CD14-positive monocyte (primary cell): ENCODE results near the gene ESPN. TPM values are rescaled to one million over a fixed set of nuclear protein-coding genes. Genes with fewer than 3 reads are reported as not detected.

Experiments
- DNase-seq, 3 donors: peaks; one replicate each; pipeline ENCODE4 v3.0.0-alpha.2; 2011 to 2022
- H2AFZ ChIP-seq: 2 replicates; pipeline ENCODE4 v1.6.0; 2012; ENCODE audit warnings: mild to moderate bottlenecking, low read depth, low read length, inconsistent platforms; ENCODE audit not compliant: insufficient read depth, poor library complexity, severe bottlenecking
- H3K27ac ChIP-seq, 2 donors: 1 replicate in 1 of 2; 2 replicates in 1 of 2; pipeline ENCODE4 v1.5.1; 2012 to 2013; ENCODE audit warnings: low read length in 2 of 2, control low read depth in 1 of 2, inconsistent platforms in 1 of 2, low read depth in 1 of 2, mild to moderate bottlenecking in 1 of 2
- H3K27me3 ChIP-seq, 2 donors: one replicate each; pipeline versions ENCODE4 v1.6.0 to v1.6.1; 2011 to 2013; ENCODE audit warnings: low read length in 2 of 2; ENCODE audit not compliant: control insufficient read depth in 2 of 2, insufficient read depth in 2 of 2
- H3K36me3 ChIP-seq, 2 donors: replicated peaks in 1 of 2; 1 replicate in 1 of 2; 2 replicates in 1 of 2; pipeline versions ENCODE4 v1.5.1 to v1.6.1; 2012 to 2013; ENCODE audit warnings: low read length in 2 of 2, control low read depth in 1 of 2, inconsistent platforms in 1 of 2, mild to moderate bottlenecking in 1 of 2; ENCODE audit not compliant: insufficient read depth in 2 of 2, control insufficient read depth in 1 of 2
- H3K4me1 ChIP-seq, 2 donors: 1 replicate in 1 of 2; 2 replicates in 1 of 2; pipeline versions ENCODE4 v1.5.1 to v1.6.1; 2012 to 2013; ENCODE audit warnings: low read length in 2 of 2, control low read depth in 1 of 2, inconsistent platforms in 1 of 2, mild to moderate bottlenecking in 1 of 2, moderate library complexity in 1 of 2; ENCODE audit not compliant: insufficient read depth in 2 of 2, control insufficient read depth in 1 of 2
- H3K4me2 ChIP-seq: replicated peaks from 2 replicates; pipeline ENCODE3; 2012; ENCODE audit warnings: low read length, moderate library complexity, mild to moderate bottlenecking; ENCODE audit not compliant: poor library complexity, severe bottlenecking; ENCODE audit errors: extremely low read depth
- H3K4me3 ChIP-seq, 3 experiments: fragments of 200-600 bp in 1 of 3; sonication (generic) in 1 of 3; replicated peaks in 1 of 3; 1 replicate in 2 of 3; 2 replicates in 1 of 3; pipeline ENCODE4 v1.5.1; 2011 to 2013; ENCODE audit warnings: low read length in 3 of 3, mild to moderate bottlenecking in 3 of 3, control low read depth in 2 of 3, low read depth in 2 of 3, inconsistent platforms in 1 of 3, moderate library complexity in 1 of 3
- H3K79me2 ChIP-seq: 2 replicates; pipeline ENCODE4 v1.6.0; 2012; ENCODE audit warnings: mild to moderate bottlenecking, control low read depth, inconsistent platforms, low read length, moderate library complexity; ENCODE audit not compliant: insufficient read depth
- H3K9ac ChIP-seq: 2 replicates; pipeline ENCODE4 v1.6.0; 2017; ENCODE audit warnings: low read length, mild to moderate bottlenecking; ENCODE audit not compliant: insufficient read depth, poor library complexity, severe bottlenecking
- H3K9me3 ChIP-seq, 2 donors: replicated peaks in 1 of 2; 1 replicate in 1 of 2; 2 replicates in 1 of 2; pipeline versions ENCODE4 v1.5.1 to v1.6.1; 2012 to 2013; ENCODE audit warnings: low read length in 2 of 2, control low read depth in 1 of 2; ENCODE audit not compliant: control insufficient read depth in 1 of 2, insufficient read depth in 1 of 2
- H4K20me1 ChIP-seq: 2 replicates; pipeline ENCODE4 v1.6.0; 2012; ENCODE audit warnings: mild to moderate bottlenecking, low read length, control low read depth, moderate library complexity; ENCODE audit not compliant: insufficient read depth
- H3K27ac Mint-ChIP-seq, 7 donors: one replicate each; pipeline ENCODE4 v1.8.0; 2020; ENCODE audit warnings: mild to moderate bottlenecking in 7 of 7, mixed read lengths in 7 of 7, moderate library complexity in 6 of 7, inconsistent platforms in 2 of 7
- H3K27me3 Mint-ChIP-seq, 3 donors: one replicate each; pipeline ENCODE4 v1.8.0; 2021 to 2022; ENCODE audit warnings: low read depth in 3 of 3, mild to moderate bottlenecking in 3 of 3, mixed read lengths in 3 of 3, moderate library complexity in 3 of 3, inconsistent platforms in 1 of 3
- H3K36me3 Mint-ChIP-seq, 2 donors: one replicate each; pipeline ENCODE4 v1.8.0; 2020; ENCODE audit warnings: mixed read lengths in 2 of 2, inconsistent platforms in 1 of 2, mild to moderate bottlenecking in 1 of 2
- H3K4me1 Mint-ChIP-seq: one replicate; pipeline ENCODE4 v1.8.0; 2020; ENCODE audit warnings: mild to moderate bottlenecking, mixed read lengths
- H3K4me3 Mint-ChIP-seq, 2 donors: one replicate each; pipeline ENCODE4 v1.8.0; 2020; ENCODE audit warnings: mild to moderate bottlenecking in 2 of 2, mixed read lengths in 2 of 2, moderate library complexity in 1 of 2
- H3K9me3 Mint-ChIP-seq, 7 donors: one replicate each; pipeline ENCODE4 v1.8.0; 2020 to 2022; ENCODE audit warnings: mixed read lengths in 7 of 7, mild to moderate bottlenecking in 6 of 7, moderate library complexity in 6 of 7, inconsistent platforms in 2 of 7
- WGBS: methylation state at CpG from one replicate; pipeline ENCODE4 v1.1.5; 2013; ENCODE audit warnings: missing lambda C conversion rate; ENCODE audit not compliant: insufficient coverage; 5-methylcytosine and 5-hydroxymethylcytosine counted together
- intact Hi-C, 2 donors: fragments of 100-400 bp; cut with micrococcal nuclease; formaldehyde crosslinking; loops; one replicate each; pipeline versions ENCODE4 v1.15.0 to v1.15.1; 2023
- polyA plus RNA-seq, 3 donors: library from polyadenylated mRNA; depleted of rRNA in 1 of 3; unstranded in 2 of 3; stranded (reverse) in 1 of 3; fragments of 300-500 nt in 2 of 3; fragments of >200 nt in 1 of 3; fragmentation: Illumina TruSeq in 2 of 3; gene quantifications; 1 replicate in 2 of 3; 2 replicates in 1 of 3; pipeline ENCODE4 v1.2.3, GENCODE V29; 2012 to 2021
- TF ChIP-seq, protein P1 (sequence below): fragments of 200-600 bp; IDR thresholded peaks from one replicate; pipeline ENCODE4 v1.8.0; 2022; ENCODE audit warnings: antibody characterized with exemption, mild to moderate bottlenecking

Gene ESPN
- polyA plus RNA-seq, 3 donors: not detected

DNA sequence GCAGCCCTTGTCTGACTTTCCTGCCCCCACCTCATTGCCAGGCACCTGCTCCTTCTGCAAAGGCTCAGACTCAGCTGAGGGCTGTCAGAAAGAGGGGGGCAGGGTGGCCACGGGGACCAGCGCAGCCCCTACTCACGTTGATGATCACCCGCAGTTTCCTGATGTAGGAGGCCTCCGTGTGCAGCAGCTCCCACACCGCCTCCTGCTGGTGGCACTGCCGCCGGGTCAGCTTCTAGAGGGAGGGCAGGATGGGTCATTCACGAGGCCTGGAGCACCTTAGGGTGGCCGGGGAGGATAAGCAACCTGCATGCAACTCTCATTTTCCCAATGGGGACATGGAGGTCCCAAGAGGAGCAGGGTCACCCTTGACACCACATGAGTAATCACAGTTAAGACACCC lies 47.8 kb downstream of the ESPN start:
- no peak overlapping the region for H3K27ac ChIP-seq
- Mint-ChIP-seq H3K36me3 (no peaks in the 10 kb centered on the region), H3K9me3 (peaks cover 0 to 3% (median 0%) of the 10 kb centered on the region in 7 donors), H3K27me3 (peaks cover 5 to 10% (median 5%) of the 10 kb centered on the region in 3 donors), H3K27ac (no peak overlapping the region), H3K4me1 (no peaks in the 10 kb centered on the region), H3K4me3 (no peak overlapping the region)
- peaks cover 0 to 6% of the 10 kb centered on the region in 2 donors for H3K9me3 ChIP-seq
- intact Hi-C loops: loop anchor here in 1 of 2 donors (5.0 kb wide), 1 partner anchor 530 kb away; no protein-coding TSS in a partner anchor
- H3K4me2 ChIP-seq: no peak overlapping the region
- no peak overlapping the region for H2AFZ ChIP-seq
- no peaks in the 10 kb centered on the region for H3K4me1 ChIP-seq
- H3K9ac ChIP-seq: no peak overlapping the region
- WGBS: 91% methylated on average over 8 of the region's 10 CpGs
- H3K27me3 ChIP-seq: no peaks in the 10 kb centered on the region
- no peaks in the 10 kb centered on the region for H4K20me1 ChIP-seq
- H3K4me3 ChIP-seq: no peak overlapping the region
- H3K79me2 ChIP-seq: no peaks in the 10 kb centered on the region
- TF ChIP-seq, protein P1, sequence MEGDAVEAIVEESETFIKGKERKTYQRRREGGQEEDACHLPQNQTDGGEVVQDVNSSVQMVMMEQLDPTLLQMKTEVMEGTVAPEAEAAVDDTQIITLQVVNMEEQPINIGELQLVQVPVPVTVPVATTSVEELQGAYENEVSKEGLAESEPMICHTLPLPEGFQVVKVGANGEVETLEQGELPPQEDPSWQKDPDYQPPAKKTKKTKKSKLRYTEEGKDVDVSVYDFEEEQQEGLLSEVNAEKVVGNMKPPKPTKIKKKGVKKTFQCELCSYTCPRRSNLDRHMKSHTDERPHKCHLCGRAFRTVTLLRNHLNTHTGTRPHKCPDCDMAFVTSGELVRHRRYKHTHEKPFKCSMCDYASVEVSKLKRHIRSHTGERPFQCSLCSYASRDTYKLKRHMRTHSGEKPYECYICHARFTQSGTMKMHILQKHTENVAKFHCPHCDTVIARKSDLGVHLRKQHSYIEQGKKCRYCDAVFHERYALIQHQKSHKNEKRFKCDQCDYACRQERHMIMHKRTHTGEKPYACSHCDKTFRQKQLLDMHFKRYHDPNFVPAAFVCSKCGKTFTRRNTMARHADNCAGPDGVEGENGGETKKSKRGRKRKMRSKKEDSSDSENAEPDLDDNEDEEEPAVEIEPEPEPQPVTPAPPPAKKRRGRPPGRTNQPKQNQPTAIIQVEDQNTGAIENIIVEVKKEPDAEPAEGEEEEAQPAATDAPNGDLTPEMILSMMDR: no peak
- H3K36me3 ChIP-seq: no peaks in the 10 kb centered on the region
- no peak for DNase-seq

DNA sequence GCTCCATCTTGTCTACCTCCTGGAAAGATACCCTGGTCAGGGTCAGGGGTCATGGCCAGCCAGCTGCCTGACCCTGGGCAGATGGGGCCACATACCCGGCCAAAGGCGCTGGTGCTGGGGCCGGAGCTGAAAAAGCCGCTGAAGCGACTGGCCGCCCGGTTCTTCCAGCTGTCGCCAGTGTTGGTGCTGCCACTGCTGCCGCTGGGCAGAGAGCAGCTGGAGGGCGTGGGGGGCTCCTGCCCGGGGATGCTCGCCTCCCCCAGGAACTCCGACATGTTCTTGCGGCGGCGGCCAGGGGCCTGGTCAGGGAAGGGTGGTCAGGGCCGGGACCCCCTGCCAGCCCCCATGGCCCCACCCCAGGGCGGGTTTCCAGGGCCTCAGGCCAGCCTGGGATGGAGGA lies 48.6 kb downstream of the ESPN start:
- 90% methylated on average over 12 of the region's 18 CpGs for WGBS
- Histone ChIP-seq H2AFZ (no peak overlapping the region), H4K20me1 (no peaks in the 10 kb centered on the region), H3K9ac (no peak overlapping the region), H3K9me3 (peaks cover 0 to 6% of the 10 kb centered on the region in 2 donors), H3K4me3 (no peak overlapping the region), H3K27me3 (no peaks in the 10 kb centered on the region), H3K27ac (no peak overlapping the region), H3K4me1 (no peaks in the 10 kb centered on the region), H3K79me2 (no peaks in the 10 kb centered on the region), H3K4me2 (no peak overlapping the region), H3K36me3 (no peaks in the 10 kb centered on the region)
- DNase-seq: no peak
- Mint-ChIP-seq H3K4me3 (no peak overlapping the region), H3K36me3 (no peaks in the 10 kb centered on the region), H3K27ac (no peak overlapping the region), H3K4me1 (no peaks in the 10 kb centered on the region), H3K9me3 (peaks cover 0 to 3% (median 0%) of the 10 kb centered on the region in 7 donors), H3K27me3 (peaks cover 2 to 6% (median 6%) of the 10 kb centered on the region in 3 donors)
- intact Hi-C loops: loop anchor here in 1 of 2 donors (5.0 kb wide), 1 partner anchor 529 kb away; no protein-coding TSS in a partner anchor
- TF ChIP-seq, protein P1: no peak
